ENCODE results near the gene C16orf87.

DNA sequence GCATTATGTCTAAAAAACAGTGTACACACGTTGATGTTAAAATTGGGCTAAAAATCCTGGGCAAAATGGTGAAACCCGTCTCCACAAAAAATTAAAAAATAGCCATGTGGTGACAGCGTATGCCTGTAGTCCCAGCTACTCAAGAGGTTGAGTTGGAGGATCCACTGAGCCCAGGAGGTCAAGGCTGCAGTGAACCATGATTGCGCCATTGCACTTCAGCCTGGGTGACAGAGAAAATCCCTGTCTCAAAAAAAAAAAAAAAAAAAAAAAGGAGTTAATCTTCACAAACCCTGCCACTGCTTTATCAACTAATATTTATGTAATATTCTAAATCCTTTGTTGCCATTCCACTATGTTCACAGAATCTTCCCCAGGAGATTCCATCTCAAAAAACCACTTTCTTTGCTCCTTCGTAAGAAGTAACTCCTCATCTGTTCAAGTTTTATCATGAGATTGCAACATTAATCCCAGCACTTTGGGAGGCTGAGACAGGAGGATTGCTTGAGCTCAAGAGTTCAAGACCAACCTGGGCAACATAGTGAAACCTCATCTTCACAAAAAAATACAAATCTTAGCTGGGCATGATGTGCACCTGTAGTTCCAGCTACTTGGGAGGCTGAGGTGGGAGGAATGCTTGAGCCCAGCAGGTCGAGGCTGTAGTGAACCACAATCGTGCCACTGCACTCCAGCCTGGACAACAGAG lies 1.9 kb upstream of the C16orf87 start:
- TF ChIP-seq, protein P1, sequence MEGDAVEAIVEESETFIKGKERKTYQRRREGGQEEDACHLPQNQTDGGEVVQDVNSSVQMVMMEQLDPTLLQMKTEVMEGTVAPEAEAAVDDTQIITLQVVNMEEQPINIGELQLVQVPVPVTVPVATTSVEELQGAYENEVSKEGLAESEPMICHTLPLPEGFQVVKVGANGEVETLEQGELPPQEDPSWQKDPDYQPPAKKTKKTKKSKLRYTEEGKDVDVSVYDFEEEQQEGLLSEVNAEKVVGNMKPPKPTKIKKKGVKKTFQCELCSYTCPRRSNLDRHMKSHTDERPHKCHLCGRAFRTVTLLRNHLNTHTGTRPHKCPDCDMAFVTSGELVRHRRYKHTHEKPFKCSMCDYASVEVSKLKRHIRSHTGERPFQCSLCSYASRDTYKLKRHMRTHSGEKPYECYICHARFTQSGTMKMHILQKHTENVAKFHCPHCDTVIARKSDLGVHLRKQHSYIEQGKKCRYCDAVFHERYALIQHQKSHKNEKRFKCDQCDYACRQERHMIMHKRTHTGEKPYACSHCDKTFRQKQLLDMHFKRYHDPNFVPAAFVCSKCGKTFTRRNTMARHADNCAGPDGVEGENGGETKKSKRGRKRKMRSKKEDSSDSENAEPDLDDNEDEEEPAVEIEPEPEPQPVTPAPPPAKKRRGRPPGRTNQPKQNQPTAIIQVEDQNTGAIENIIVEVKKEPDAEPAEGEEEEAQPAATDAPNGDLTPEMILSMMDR (IDR thresholded peaks at IDR 0.05 in 2 of 3, conservative IDR thresholded peaks at IDR 0.05 in 1 of 3; ENCODE audit: borderline replicate concordance in 1 of 3, insufficient read depth in 1 of 3, low read depth in 2 of 3, low read length in 2 of 3): no peak
- no peak for TF ChIP-seq TCF7L2 (IDR thresholded peaks at IDR 0.05; ENCODE audit: borderline replicate concordance, extremely low read depth, insufficient read depth, insufficient read length)
- no peak for TF ChIP-seq YY1 (IDR thresholded peaks at IDR 0.05; ENCODE audit: extremely low read depth, insufficient replicate concordance, low read depth, low read length)
- no peak for TF ChIP-seq FOSL1 (IDR thresholded peaks at IDR 0.05; ENCODE audit: low read depth)
- no peak for TF ChIP-seq JUND (IDR thresholded peaks at IDR 0.05)
- TF ChIP-seq POLR2A (IDR thresholded peaks at IDR 0.05; ENCODE audit: borderline replicate concordance, extremely low read depth, insufficient read depth, insufficient read length): no peak
- no peak for TF ChIP-seq POLR2AphosphoS5 (IDR thresholded peaks at IDR 0.05; ENCODE audit: low read depth, low read length)
- TF ChIP-seq RAD21 (IDR thresholded peaks at IDR 0.05; ENCODE audit: low read depth): no peak
- TF ChIP-seq ZFX (IDR thresholded peaks at IDR 0.05): no peak
- TF ChIP-seq, protein P2, sequence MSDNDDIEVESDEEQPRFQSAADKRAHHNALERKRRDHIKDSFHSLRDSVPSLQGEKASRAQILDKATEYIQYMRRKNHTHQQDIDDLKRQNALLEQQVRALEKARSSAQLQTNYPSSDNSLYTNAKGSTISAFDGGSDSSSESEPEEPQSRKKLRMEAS (IDR thresholded peaks at IDR 0.05): no peak
- TF ChIP-seq CEBPB (IDR thresholded peaks at IDR 0.05; ENCODE audit: low read depth): no peak
- TF ChIP-seq EZH2phosphoT487 (IDR thresholded peaks at IDR 0.05; ENCODE audit: borderline replicate concordance): no peak

All from HCT116 (cell line).